Measurements from ENCODE around the gene NAA35.

GRCh38 chr9:85941622-85941940, 635 bp downstream of the NAA35 start:
- TF ChIP-seq CTCF (IDR thresholded peaks at IDR 0.05): no peak
- no peak for TF ChIP-seq POLR2A (IDR thresholded peaks at IDR 0.05)

Measured in breast epithelium (tissue), 3 donors.